Mucosa of stomach (tissue), 1 donor: Measurements from ENCODE around the gene OSBPL2.

ENCODE experiments used
- H3K27me3 ChIP-seq: one replicate; pipeline ENCODE4 v1.7.0; 2013; ENCODE audit warnings: mild to moderate bottlenecking, low read length; ENCODE audit not compliant: control insufficient read depth, insufficient read depth
- H3K36me3 ChIP-seq: one replicate; pipeline ENCODE4 v1.7.0; 2013; ENCODE audit warnings: low read length; ENCODE audit not compliant: control insufficient read depth, insufficient read depth
- H3K4me1 ChIP-seq: one replicate; pipeline ENCODE4 v1.7.0; 2013; ENCODE audit warnings: mild to moderate bottlenecking, low read length; ENCODE audit not compliant: control insufficient read depth, insufficient read depth
- H3K4me3 ChIP-seq: one replicate; pipeline ENCODE4 v1.7.0; 2013; ENCODE audit warnings: low read length
- H3K9ac ChIP-seq: one replicate; pipeline ENCODE4 v1.7.0; 2013; ENCODE audit warnings: mild to moderate bottlenecking, low read length, moderate library complexity
- H3K9me3 ChIP-seq: one replicate; pipeline ENCODE4 v1.7.0; 2013; ENCODE audit warnings: mild to moderate bottlenecking, low read length, moderate library complexity; ENCODE audit not compliant: control insufficient read depth
- donor health status: Pancreatic carcinoma.

Gene OSBPL2

GRCh38 chr20:62198931-62199330, 39.4 kb upstream of the OSBPL2 start:
- Histone ChIP-seq H3K36me3 (peaks cover 14% of the 10 kb centered on the region), H3K27me3 (no peaks in the 10 kb centered on the region), H3K9me3 (no peaks in the 10 kb centered on the region), H3K9ac (no peak overlapping the region), H3K4me1 (no peaks in the 10 kb centered on the region), H3K4me3 (no peak overlapping the region)

- H3K9me3 ChIP-seq, result no peaks in the 10 kb centered on the region
- no peak overlapping the region for H3K4me3 ChIP-seq
- no peaks in the 10 kb centered on the region for H3K4me1 ChIP-seq
- H3K36me3 ChIP-seq, result peaks cover 14% of the 10 kb centered on the region
- H3K9ac ChIP-seq, result no peak overlapping the region
- H3K27me3 ChIP-seq, result no peaks in the 10 kb centered on the region
Measured at GRCh38 chr20:62200491-62201172, 37.7 kb upstream of the OSBPL2 start.

DNA sequence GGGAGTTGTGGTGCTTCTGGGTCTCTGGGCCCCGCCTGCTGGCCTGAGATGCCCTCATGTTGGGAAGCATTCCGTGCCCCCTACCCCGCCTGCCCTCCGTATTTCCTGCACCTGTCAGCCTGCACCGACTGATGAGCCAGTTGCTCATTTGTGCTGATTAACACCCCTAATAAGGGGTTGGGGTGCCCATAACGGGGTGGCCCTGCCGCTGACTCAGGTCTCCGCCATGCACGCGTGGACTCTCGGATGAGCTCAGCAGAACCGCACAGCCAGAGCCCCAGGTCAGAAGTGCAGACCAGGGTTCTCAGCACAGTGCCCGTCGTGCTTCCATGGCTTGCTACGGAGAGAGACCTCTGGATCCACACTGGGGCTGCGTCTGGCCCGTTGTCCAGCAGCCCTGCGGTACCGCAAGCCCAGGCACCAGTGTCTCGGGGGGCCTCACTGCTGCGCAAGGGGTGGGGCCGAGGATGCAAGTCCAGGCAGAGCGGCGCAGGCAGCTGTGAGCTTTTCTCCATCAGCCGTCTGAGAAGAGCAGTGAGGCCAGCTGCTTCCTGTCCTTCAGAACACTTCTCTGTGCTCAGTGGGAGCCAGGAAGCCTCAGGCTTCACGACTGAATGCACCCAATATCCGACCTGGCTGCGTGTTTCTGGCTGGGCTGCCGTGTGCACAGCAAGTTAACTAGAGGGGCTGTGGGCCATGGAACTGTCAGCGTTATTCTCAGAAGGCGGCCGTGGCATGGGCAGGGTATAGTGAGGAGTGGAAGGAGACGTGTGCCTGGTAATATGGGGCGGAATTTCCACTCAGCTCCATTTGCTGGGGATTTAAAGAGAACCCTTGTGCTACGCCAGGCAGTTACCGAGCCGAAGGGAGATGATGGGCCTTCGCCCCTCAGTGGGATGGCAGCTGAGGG, 36.9 kb upstream of the OSBPL2 start:
- peaks cover 14% of the 10 kb centered on the region for H3K36me3 ChIP-seq
- no peak overlapping the region for H3K9ac ChIP-seq
- H3K9me3 ChIP-seq, result no peaks in the 10 kb centered on the region
- no peaks in the 10 kb centered on the region for H3K27me3 ChIP-seq
- no peak overlapping the region for H3K4me3 ChIP-seq
- no peaks in the 10 kb centered on the region for H3K4me1 ChIP-seq

DNA sequence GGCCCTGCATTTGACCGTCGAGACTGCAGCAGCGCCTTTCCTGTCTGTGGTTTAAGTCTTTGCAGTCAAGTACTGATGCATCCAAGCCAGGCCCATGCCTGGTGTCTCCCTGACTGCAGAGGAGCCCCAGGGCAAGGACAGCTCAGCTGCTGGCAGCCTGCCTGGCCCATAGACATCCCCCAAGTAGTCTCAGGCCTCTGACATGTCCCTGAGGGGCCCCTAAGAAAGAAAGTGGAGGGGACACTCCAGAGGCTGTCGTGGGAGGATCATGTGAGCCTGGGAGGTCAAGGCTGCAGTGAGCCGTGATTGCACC, 36.3 kb upstream of the OSBPL2 start:
- Histone ChIP-seq H3K4me1 (no peaks in the 10 kb centered on the region), H3K9ac (no peak overlapping the region), H3K4me3 (no peak overlapping the region), H3K27me3 (no peaks in the 10 kb centered on the region), H3K36me3 (peaks cover 14% of the 10 kb centered on the region), H3K9me3 (no peaks in the 10 kb centered on the region)

DNA sequence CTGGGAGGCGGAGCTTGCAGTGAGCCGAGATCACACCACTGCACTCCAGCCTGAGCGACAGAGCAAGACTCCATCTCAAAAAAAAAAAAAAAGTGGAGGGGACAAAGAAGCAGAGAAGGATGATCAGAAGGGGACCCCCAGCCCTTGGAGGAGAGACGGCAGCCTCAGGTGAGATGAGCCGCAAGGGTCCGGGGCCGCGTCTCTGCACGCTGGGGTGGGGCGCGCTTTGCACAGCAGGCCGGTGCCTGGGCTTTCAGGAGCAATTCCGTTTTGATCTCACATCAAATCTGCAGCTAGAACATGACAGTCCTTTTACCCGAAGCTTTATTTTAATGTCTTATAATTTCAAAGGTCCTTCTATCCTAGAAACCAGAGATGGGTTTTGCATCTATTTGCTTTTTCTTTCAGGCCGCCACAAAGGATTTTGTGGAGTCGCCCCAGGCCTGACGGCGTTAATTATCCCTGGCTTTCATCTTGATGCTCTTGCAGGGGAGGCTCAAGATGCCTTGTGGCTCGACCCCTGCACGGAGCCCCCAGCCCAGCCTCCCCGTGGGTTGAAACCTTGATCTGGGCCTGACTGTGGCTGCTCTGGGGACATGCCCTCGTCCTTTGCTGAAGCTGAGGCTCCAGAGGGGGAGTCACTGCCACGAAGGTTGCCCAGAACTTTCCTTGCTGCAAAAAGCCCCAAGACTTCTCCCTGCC, 35.5 kb upstream of the OSBPL2 start:
- Histone ChIP-seq H3K27me3 (no peaks in the 10 kb centered on the region), H3K36me3 (peaks cover 12% of the 10 kb centered on the region), H3K4me3 (no peak overlapping the region), H3K9me3 (no peaks in the 10 kb centered on the region), H3K9ac (no peak overlapping the region), H3K4me1 (no peaks in the 10 kb centered on the region)

- Histone ChIP-seq H3K36me3 (peaks cover 6% of the 10 kb centered on the region), H3K4me3 (no peak overlapping the region)
Measured at GRCh38 chr20:62203378-62204030, 34.8 kb upstream of the OSBPL2 start.

DNA sequence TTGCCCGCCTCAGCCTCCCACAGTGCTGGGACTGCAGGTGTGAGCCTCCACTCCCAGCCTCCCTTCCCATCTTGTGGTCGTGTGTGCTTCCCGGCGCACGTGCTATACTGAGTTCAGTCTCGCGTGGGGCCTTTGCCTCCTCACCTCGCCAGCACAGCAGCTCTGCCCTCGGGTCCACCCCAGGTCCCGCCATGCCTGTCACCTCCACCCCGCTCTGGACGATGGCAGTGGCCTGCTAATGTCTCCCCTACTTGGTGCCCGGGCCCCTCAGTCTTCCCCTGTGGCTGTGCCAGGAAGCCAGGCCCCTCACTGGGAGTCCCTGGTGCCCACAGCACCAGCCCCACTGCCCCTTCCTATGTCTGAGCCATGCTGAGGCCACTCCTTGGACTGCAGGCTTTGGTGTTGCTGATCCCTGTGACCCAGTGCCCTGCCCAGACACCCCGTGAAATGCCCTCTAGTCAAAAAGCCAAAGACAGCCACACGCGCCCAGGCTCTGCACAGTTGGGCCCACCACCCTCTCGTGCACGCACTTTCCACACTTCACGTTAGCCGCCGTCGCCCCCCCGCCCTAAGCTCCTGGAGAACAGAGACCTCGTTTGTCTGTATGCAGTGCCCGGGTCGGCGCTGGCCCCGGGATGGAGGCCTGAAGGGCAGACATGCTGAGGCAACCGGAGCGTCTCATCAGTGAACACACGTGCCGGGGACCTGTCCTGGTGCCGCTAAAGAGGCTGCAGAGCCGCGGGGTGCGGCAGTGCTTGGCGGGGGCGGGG, 32.5 kb upstream of the OSBPL2 start:
- peaks cover 24% of the 10 kb centered on the region for H3K27me3 ChIP-seq
- no peaks in the 10 kb centered on the region for H3K9me3 ChIP-seq
- no peak overlapping the region for H3K9ac ChIP-seq
- no peaks in the 10 kb centered on the region for H3K4me1 ChIP-seq
- H3K36me3 ChIP-seq, result no peaks in the 10 kb centered on the region
- H3K4me3 ChIP-seq, result no peak overlapping the region

More at GRCh38 chr20:62203378-62204030, 34.8 kb upstream of the OSBPL2 start:
- Histone ChIP-seq H3K9ac (no peak overlapping the region), H3K9me3 (no peaks in the 10 kb centered on the region), H3K27me3 (peaks cover under 1% of the 10 kb centered on the region), H3K4me1 (no peaks in the 10 kb centered on the region)

DNA sequence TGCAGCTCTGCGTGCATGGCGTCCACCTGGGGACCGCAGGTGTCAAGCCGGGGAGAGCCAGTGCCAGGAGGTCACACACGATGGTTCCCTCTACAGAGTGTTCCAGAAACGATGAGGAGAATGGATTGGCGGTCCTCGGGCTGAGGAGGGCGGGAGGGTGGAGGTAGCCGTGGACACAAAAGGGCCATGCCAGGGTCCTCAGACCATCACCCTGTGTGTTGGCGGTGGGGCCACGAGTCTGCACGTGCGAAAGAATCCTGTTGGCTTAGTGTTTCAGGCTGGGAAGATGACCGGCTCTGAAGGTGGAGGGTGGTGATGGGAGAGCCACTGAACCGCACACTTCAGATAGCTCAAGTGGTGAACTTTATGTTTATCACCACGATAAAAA, 31.9 kb upstream of the OSBPL2 start:
- H3K9me3 ChIP-seq, result no peaks in the 10 kb centered on the region
- peaks cover 29% of the 10 kb centered on the region for H3K27me3 ChIP-seq
- no peaks in the 10 kb centered on the region for H3K4me1 ChIP-seq
- no peak overlapping the region for H3K4me3 ChIP-seq
- H3K36me3 ChIP-seq, result no peaks in the 10 kb centered on the region
- H3K9ac ChIP-seq, result no peak overlapping the region

DNA sequence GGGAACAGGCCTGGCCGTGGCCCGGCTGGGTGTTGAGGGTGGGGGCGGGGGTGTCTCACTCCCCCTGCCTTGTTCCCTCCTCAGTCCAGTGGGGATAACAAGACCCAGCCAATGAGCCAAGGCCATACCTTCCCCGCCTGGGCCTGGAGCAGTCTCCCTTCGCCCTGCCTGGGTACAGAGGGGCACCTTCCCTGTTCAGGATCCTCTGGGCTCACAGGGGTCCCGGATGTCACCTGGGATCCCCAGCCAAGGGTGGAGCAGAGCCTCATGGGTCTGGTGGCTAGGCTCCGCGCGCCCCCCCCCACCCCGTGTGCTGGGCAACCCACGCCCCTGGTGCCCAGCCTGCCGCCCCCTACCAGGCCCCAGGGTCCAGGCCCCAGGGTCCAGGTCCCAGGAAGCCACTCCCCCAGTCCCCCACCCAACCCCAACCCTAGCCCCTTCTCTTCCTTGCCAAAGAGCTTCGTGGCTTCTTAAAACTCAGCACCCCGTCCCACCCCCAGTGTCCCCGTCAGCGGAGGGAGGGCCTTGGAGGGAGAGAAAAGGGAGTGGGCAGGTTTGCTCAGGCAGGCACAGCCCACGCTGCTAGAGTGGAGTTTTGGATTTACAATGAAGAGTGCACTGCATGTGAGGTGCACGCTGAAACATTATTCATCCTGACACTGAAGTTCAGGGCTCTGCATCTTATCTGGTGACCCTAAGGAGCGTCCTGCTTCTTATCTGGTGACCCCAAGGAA, 30.1 kb upstream of the OSBPL2 start:
- H3K9me3 ChIP-seq, result no peaks in the 10 kb centered on the region
- H3K36me3 ChIP-seq, result no peaks in the 10 kb centered on the region
- H3K9ac ChIP-seq, result no peak overlapping the region
- H3K4me3 ChIP-seq, result no peak overlapping the region
- peaks cover 40% of the 10 kb centered on the region for H3K27me3 ChIP-seq
- H3K4me1 ChIP-seq, result no peaks in the 10 kb centered on the region

DNA sequence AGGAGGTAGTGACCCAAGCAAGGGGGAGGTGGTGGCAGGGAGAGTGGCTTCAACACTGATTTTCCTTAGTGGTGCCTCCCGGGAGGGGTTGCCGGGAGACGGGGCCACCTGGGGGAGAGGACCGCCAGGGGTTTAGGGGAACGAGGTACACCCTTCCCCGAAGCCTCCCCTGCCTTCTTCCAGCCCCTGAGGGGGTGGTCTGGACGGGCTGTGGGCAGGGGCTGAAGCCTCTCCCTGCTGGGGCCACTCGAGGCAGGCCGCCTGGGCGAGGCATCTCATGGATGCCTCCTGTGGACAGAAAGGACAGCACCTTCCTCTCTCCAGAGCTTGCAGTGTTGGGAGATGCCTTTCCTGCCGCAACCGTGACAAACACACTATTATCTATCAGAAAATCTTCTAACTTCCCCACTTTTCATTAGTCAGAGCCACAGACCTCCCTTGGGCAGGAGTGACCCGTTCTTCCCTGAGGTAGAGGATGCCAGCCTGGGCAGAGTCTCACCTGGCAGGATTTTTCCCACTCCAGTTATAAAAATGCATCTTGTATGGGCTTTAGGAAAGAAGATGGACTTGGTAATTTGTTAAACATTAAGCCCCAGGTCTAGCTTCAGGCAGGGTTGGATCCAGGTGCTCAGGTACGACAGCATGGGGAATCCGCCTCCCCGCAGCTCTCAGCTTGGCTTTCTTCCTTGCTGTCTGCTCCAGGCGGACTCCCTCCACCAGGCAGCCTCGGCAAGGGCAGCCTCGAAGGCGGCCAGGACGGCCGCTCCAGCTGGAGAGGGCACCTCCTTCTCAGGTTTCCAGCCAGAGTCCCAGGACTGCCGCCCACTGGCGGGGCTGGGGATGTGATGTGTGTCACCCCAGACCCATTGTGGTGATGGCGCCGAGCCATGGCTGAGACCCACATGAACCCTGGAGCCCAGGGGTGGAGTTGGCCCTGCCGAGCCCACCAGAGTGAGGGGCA, 29.2 kb upstream of the OSBPL2 start:
- H3K36me3 ChIP-seq, result no peaks in the 10 kb centered on the region

More for the DNA sequence above, 29.2 kb upstream of the OSBPL2 start:
- Histone ChIP-seq H3K9me3 (no peaks in the 10 kb centered on the region), H3K27me3 (peaks cover 45% of the 10 kb centered on the region), H3K4me1 (no peaks in the 10 kb centered on the region), H3K4me3 (no peak overlapping the region), H3K9ac (no peak overlapping the region)
